Upper lobe of right lung (tissue), 1 donor: ENCODE measurements around the gene OSBPL3. TPM values are rescaled to one million over a fixed set of nuclear protein-coding genes. Genes with fewer than 3 reads are reported as not detected.

ENCODE experiments used
- ATAC-seq: fragments of 200-7000 bp; cut with Tn5 transposase; one replicate; pipeline ENCODE4 v1.9.1; 2020; ENCODE audit warnings: mild to moderate bottlenecking, moderate library complexity
- DNase-seq: peaks from one replicate; pipeline ENCODE4 v3.0.0-alpha.2; 2020
- H3K27ac ChIP-seq: fragments of 200-600 bp; one replicate; pipeline ENCODE4 v1.8.0; 2022
- H3K27me3 ChIP-seq: fragments of 200-600 bp; one replicate; pipeline ENCODE4 v1.8.0; 2022; ENCODE audit warnings: mild to moderate bottlenecking
- H3K36me3 ChIP-seq: fragments of 200-600 bp; one replicate; pipeline ENCODE4 v1.8.0; 2022
- H3K4me1 ChIP-seq: fragments of 200-600 bp; one replicate; pipeline ENCODE4 v1.8.0; 2022
- H3K4me3 ChIP-seq: fragments of 200-600 bp; one replicate; pipeline ENCODE4 v1.8.0; 2022; ENCODE audit warnings: mild to moderate bottlenecking
- H3K9me3 ChIP-seq: fragments of 200-600 bp; one replicate; pipeline ENCODE4 v1.8.0; 2022
- CTCF ChIP-seq: fragments of 200-600 bp; IDR thresholded peaks from one replicate; pipeline ENCODE4 v1.8.0; 2022; ENCODE audit warnings: antibody characterized with exemption
- intact Hi-C: fragments of 100-400 bp; cut with DNase I; formaldehyde crosslinking; loops from one replicate; pipeline ENCODE4 v1.11.0; 2022
- total RNA-seq: library from RNA; stranded (reverse); fragmentation: NEBNext Ultra II Directional; extraction: Animal tissue kit (Norgen Biotek cat#: 25700); gene quantifications from one replicate; pipeline ENCODE4 v1.2.1, GENCODE V29; 2021
- donor health status: DM: no; HTN: yes; CAD: no; lungs with severe emphysema.

OSBPL3 gene
- total RNA-seq, 1 donor from 2014 or later = 23.7 TPM

- H3K36me3 ChIP-seq = no peaks in the 10 kb centered on the region
- H3K27me3 ChIP-seq = no peaks in the 10 kb centered on the region
- DNase-seq (no peak), ATAC-seq (peak; percentile 85)
- no peaks in the 10 kb centered on the region for H3K9me3 ChIP-seq
- intact Hi-C loops = no loop called here
- no peak for TF ChIP-seq CTCF
- no peak overlapping the region for H3K4me3 ChIP-seq
- no peaks in the 10 kb centered on the region for H3K4me1 ChIP-seq
- H3K27ac ChIP-seq = no peak overlapping the region
These were observed 94.7 kb downstream of the OSBPL3 start for GRCh38 chr7:24885305-24885704.

GRCh38 chr7:24884401-24884800, 95.6 kb downstream of the OSBPL3 start:
- Histone ChIP-seq H3K27me3 (no peaks in the 10 kb centered on the region), H3K4me1 (no peaks in the 10 kb centered on the region), H3K36me3 (no peaks in the 10 kb centered on the region), H3K27ac (no peak overlapping the region), H3K9me3 (no peaks in the 10 kb centered on the region), H3K4me3 (no peak overlapping the region)
- intact Hi-C loops = no loop called here
- ATAC-seq = peak; percentile 30
- DNase-seq = no peak
- TF ChIP-seq CTCF = no peak

- H3K9me3 ChIP-seq = no peaks in the 10 kb centered on the region
- H3K27me3 ChIP-seq = no peaks in the 10 kb centered on the region
- H3K4me1 ChIP-seq = no peaks in the 10 kb centered on the region
- no peak overlapping the region for H3K27ac ChIP-seq
- H3K4me3 ChIP-seq = no peak overlapping the region
- DNase-seq (no peak), ATAC-seq (no peak)
- no peak for TF ChIP-seq CTCF
- H3K36me3 ChIP-seq = no peaks in the 10 kb centered on the region
- intact Hi-C loops = no loop called here
These were observed 96.4 kb downstream of the OSBPL3 start for GRCh38 chr7:24883622-24884013.

GRCh38 chr7:24882989-24883621, 96.9 kb downstream of the OSBPL3 start:
- Histone ChIP-seq H3K36me3 (no peaks in the 10 kb centered on the region), H3K9me3 (no peaks in the 10 kb centered on the region), H3K27me3 (no peaks in the 10 kb centered on the region), H3K4me3 (no peak overlapping the region), H3K4me1 (no peaks in the 10 kb centered on the region), H3K27ac (no peak overlapping the region)
- no peak for TF ChIP-seq CTCF
- intact Hi-C loops = no loop called here
- peak; percentile 32 for ATAC-seq
- DNase-seq = no peak

GRCh38 chr7:24881623-24882022, 98.4 kb downstream of the OSBPL3 start:
- Histone ChIP-seq H3K36me3 (no peaks in the 10 kb centered on the region), H3K9me3 (no peaks in the 10 kb centered on the region), H3K27me3 (no peaks in the 10 kb centered on the region), H3K4me3 (no peak overlapping the region), H3K4me1 (no peaks in the 10 kb centered on the region), H3K27ac (no peak overlapping the region)
- no peak for DNase-seq
- TF ChIP-seq CTCF = no peak
- no peak for ATAC-seq
- intact Hi-C loops = no loop called here

DNA sequence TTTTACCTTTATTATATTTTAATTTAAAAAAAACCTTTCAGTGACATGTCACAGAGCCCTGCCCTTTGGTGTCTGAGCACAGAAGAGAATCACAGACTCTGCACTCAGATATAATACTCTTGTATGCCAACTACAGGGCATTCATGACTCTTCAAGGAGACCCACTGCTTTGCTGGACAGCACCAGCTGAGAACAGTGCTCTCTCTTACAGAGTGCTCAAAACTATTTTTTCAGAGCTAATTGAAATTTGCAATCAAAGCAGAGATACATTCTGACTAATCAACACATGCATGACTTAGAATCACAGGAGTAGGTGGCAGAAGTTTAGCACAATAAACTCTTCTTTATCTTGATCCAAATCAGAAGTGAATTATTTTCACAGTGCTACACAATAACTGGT, 99.1 kb downstream of the OSBPL3 start:
- no peaks in the 10 kb centered on the region for H3K4me1 ChIP-seq
- DNase-seq (no peak), ATAC-seq (no peak)
- H3K9me3 ChIP-seq = no peaks in the 10 kb centered on the region
- no peak overlapping the region for H3K27ac ChIP-seq
- no peaks in the 10 kb centered on the region for H3K36me3 ChIP-seq
- intact Hi-C loops = no loop called here
- H3K4me3 ChIP-seq = no peak overlapping the region
- no peak for TF ChIP-seq CTCF
- no peaks in the 10 kb centered on the region for H3K27me3 ChIP-seq
